Lung (tissue), 12 donors: Measurements from ENCODE around the gene R3HDML. TPM values are rescaled to one million over a fixed set of nuclear protein-coding genes. Genes with fewer than 3 reads are reported as not detected.
"Not testable (repeated sequence)": the region's sequence is repeated elsewhere in the genome, so short reads cannot be mapped to it uniquely, and the experiment has no call there.

Experiments used
- ATAC-seq: fragments of 200-7000 bp; cut with Tn5 transposase; one replicate; pipeline ENCODE4 v1.9.1; 2020; ENCODE audit warnings: moderate number of reproducible peaks; ENCODE audit not compliant: insufficient read depth, low FRiP score
- DNase-seq, 3 donors: peaks; one replicate each; pipeline ENCODE4 v3.0.0-alpha.2; 2013 to 2017
- H3K27ac ChIP-seq, 2 donors: one replicate each; pipeline ENCODE4 v1.5.1; 2013; ENCODE audit warnings: mild to moderate bottlenecking in 2 of 2, moderate library complexity in 2 of 2, control low read depth in 1 of 2, inconsistent platforms in 1 of 2, low read depth in 1 of 2, low read length in 1 of 2
- H3K27me3 ChIP-seq, 3 donors: one replicate each; pipeline ENCODE4 v1.5.1; 2013; ENCODE audit warnings: low read length in 2 of 3; ENCODE audit not compliant: control insufficient read depth in 3 of 3, insufficient read depth in 3 of 3
- H3K36me3 ChIP-seq, 4 donors: one replicate each; pipeline ENCODE4 v1.5.1; 2013; ENCODE audit warnings: low read length in 4 of 4, mild to moderate bottlenecking in 1 of 4, moderate library complexity in 1 of 4; ENCODE audit not compliant: control insufficient read depth in 4 of 4, insufficient read depth in 4 of 4
- H3K4me1 ChIP-seq, 5 donors: one replicate each; pipeline ENCODE4 v1.5.1; 2013; ENCODE audit warnings: low read length in 5 of 5, mild to moderate bottlenecking in 2 of 5, moderate library complexity in 1 of 5; ENCODE audit not compliant: control insufficient read depth in 5 of 5, insufficient read depth in 5 of 5
- H3K4me3 ChIP-seq: one replicate; pipeline ENCODE4 v1.5.1; 2013; ENCODE audit warnings: mild to moderate bottlenecking, control low read depth, moderate library complexity
- H3K9ac ChIP-seq, 2 donors: one replicate each; pipeline ENCODE4 v1.5.1; 2013; ENCODE audit warnings: low read length in 2 of 2, control low read depth in 1 of 2; ENCODE audit not compliant: insufficient read depth in 1 of 2
- H3K9me3 ChIP-seq, 4 donors: one replicate each; pipeline ENCODE4 v1.5.1; 2013; ENCODE audit warnings: low read length in 3 of 4, mild to moderate bottlenecking in 1 of 4, moderate library complexity in 1 of 4; ENCODE audit not compliant: control insufficient read depth in 4 of 4, insufficient read depth in 3 of 4
- CTCF ChIP-seq: IDR thresholded peaks from 2 replicates; pipeline ENCODE4 v1.5.1; 2012; ENCODE audit warnings: mild to moderate bottlenecking; ENCODE audit errors: control extremely low read depth, extremely low read depth
- WGBS, 2 donors: extraction: QIAGEN DNeasy Blood & Tissue Kit; methylation state at CpG; one replicate each; pipeline ENCODE4 v1.1.7; 2013; 5-methylcytosine and 5-hydroxymethylcytosine counted together
- polyA plus RNA-seq, 2 donors: library from polyadenylated mRNA; stranded (reverse); fragments of 200-250 nt; gene quantifications; one replicate each; pipeline ENCODE4 v1.2.1, GENCODE V29; 2013
- total RNA-seq, 2 donors: library from RNA; depleted of rRNA in 1 of 2; stranded (reverse); fragments of >200 nt in 1 of 2; gene quantifications; one replicate each; pipeline ENCODE4 v1.2.1, GENCODE V29; 2014 to 2021
- donor health status: control.
- donor health status: control.
- donor health status: Bipolar disorder and iron deficiency.
- donor health status: healthy.
- donor health status: DM: yes; HTN: yes; CAD: no.

The R3HDML gene
- total and polyA plus RNA-seq, 4 donors: not detected

- DNase-seq (no peak), ATAC-seq (no peak)
- Histone ChIP-seq H3K36me3 (no peaks in the 10 kb centered on the region), H3K4me1 (no peaks in the 10 kb centered on the region), H3K4me3 (no peak overlapping the region), H3K27ac (no peak overlapping the region), H3K27me3 (no peaks in the 10 kb centered on the region), H3K9ac (no peak overlapping the region), H3K9me3 (no peaks in the 10 kb centered on the region)
- TF ChIP-seq CTCF: no peak
- WGBS, 2 donors: 62 to 79% methylated on average over 6 of the region's 6 CpGs
Measured at GRCh38 chr20:44342248-44342647, 5.4 kb downstream of the R3HDML start.

- H3K36me3 ChIP-seq: no peaks in the 10 kb centered on the region
- ATAC-seq (no peak), DNase-seq (no peak)
- H3K4me3 ChIP-seq: no peak overlapping the region
- H3K27ac ChIP-seq: no peak overlapping the region
- 66 to 79% methylated on average over 12 of the region's 12 CpGs for WGBS, 2 donors
- no peak overlapping the region for H3K9ac ChIP-seq
- H3K9me3 ChIP-seq: no peaks in the 10 kb centered on the region
- H3K27me3 ChIP-seq: no peaks in the 10 kb centered on the region
- TF ChIP-seq CTCF: no peak
- H3K4me1 ChIP-seq: no peaks in the 10 kb centered on the region
Measured at GRCh38 chr20:44343162-44343675, 6.4 kb downstream of the R3HDML start.

- 68 to 71% methylated on average over 4 of the region's 4 CpGs for WGBS, 2 donors
- Histone ChIP-seq H3K27ac (no peak overlapping the region), H3K27me3 (no peaks in the 10 kb centered on the region), H3K9me3 (no peaks in the 10 kb centered on the region), H3K36me3 (no peaks in the 10 kb centered on the region), H3K4me3 (no peak overlapping the region), H3K4me1 (no peaks in the 10 kb centered on the region), H3K9ac (no peak overlapping the region)
- no peak for TF ChIP-seq CTCF
- DNase-seq (no peak), ATAC-seq (no peak)
Measured at GRCh38 chr20:44344723-44345122, 7.9 kb downstream of the R3HDML start.

GRCh38 chr20:44345147-44345546 is 8.3 kb downstream of the R3HDML start:
- H3K4me3 ChIP-seq: no peak overlapping the region
- H3K4me1 ChIP-seq: no peaks in the 10 kb centered on the region
- 92 to 97% methylated on average over 8 of the region's 8 CpGs for WGBS, 2 donors
- ATAC-seq (no peak), DNase-seq (no peak)
- H3K36me3 ChIP-seq: no peaks in the 10 kb centered on the region
- no peak overlapping the region for H3K27ac ChIP-seq
- no peaks in the 10 kb centered on the region for H3K27me3 ChIP-seq
- H3K9me3 ChIP-seq: no peaks in the 10 kb centered on the region
- no peak overlapping the region for H3K9ac ChIP-seq
- TF ChIP-seq CTCF: no peak

- not testable (repeated sequence) for ATAC-seq, H3K9ac ChIP-seq, H3K9me3 ChIP-seq, H3K27ac ChIP-seq, H3K36me3 ChIP-seq, H3K27me3 ChIP-seq, DNase-seq, H3K4me1 ChIP-seq, H3K4me3 ChIP-seq
- 90 to 91% methylated on average over 10 of the region's 10 CpGs for WGBS, 2 donors
Measured at GRCh38 chr20:44345941-44346340, 9.1 kb downstream of the R3HDML start.
